GM20000 (cell line): ENCODE measurements around the gene ZNF343.

Experiments
- DNase-seq: peaks from one replicate; pipeline ENCODE4 v3.0.0; 2012; ENCODE audit warnings: low spot score
- TF ChIP-seq, protein P1 (sequence below): IDR thresholded peaks from 2 replicates; pipeline ENCODE4 v1.5.1; 2012; ENCODE audit warnings: mild to moderate bottlenecking, control low read depth; ENCODE audit errors: extremely low read depth, missing control alignments

Gene ZNF343

GRCh38 chr20:2446845-2447244 is 61.9 kb downstream of the ZNF343 start:
- DNase-seq: no peak
- TF ChIP-seq, protein P1, sequence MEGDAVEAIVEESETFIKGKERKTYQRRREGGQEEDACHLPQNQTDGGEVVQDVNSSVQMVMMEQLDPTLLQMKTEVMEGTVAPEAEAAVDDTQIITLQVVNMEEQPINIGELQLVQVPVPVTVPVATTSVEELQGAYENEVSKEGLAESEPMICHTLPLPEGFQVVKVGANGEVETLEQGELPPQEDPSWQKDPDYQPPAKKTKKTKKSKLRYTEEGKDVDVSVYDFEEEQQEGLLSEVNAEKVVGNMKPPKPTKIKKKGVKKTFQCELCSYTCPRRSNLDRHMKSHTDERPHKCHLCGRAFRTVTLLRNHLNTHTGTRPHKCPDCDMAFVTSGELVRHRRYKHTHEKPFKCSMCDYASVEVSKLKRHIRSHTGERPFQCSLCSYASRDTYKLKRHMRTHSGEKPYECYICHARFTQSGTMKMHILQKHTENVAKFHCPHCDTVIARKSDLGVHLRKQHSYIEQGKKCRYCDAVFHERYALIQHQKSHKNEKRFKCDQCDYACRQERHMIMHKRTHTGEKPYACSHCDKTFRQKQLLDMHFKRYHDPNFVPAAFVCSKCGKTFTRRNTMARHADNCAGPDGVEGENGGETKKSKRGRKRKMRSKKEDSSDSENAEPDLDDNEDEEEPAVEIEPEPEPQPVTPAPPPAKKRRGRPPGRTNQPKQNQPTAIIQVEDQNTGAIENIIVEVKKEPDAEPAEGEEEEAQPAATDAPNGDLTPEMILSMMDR: no peak
